IMR-90 (cell line): ENCODE data around the gene TUBB4A. TPM values are rescaled to one million over a fixed set of nuclear protein-coding genes. Genes with fewer than 3 reads are reported as not detected.

Source experiments
- ATAC-seq: fragments of 200-7000 bp; cut with Tn5 transposase; 2 replicates; pipeline ENCODE4 v1.9.1; 2020; ENCODE audit warnings: low read depth, mild to moderate bottlenecking, moderate library complexity
- BruUV-seq: library from RNA; stranded (reverse); fragments of 400-500 nt; replicated peaks from 2 replicates; lab custom pipeline; 2021; lab: Mats Ljungman, UMichigan
- CTCF ChIA-PET: fragments of 300-600 bp; formaldehyde crosslinking; extraction: SDS; loops from one replicate; lab custom pipeline; 2021; ENCODE audit warnings: antibody characterized with exemption; lab: Yijun Ruan, JAX
- POLR2A ChIA-PET: fragments of 300-600 bp; sonication (Branson Sonifier 250); formaldehyde crosslinking; loops from one replicate; lab custom pipeline; 2022; ENCODE audit warnings: antibody characterized with exemption; ENCODE audit not compliant: unreplicated experiment; lab: Charles Lee
- DNase-seq: peaks from one replicate; pipeline ENCODE4 v3.0.0; 2013
- H2AFZ ChIP-seq: replicated peaks from 2 replicates; pipeline ENCODE3; 2013; ENCODE audit warnings: low read length, mild to moderate bottlenecking; ENCODE audit not compliant: poor library complexity
- H2AK5ac ChIP-seq: 2 replicates; pipeline ENCODE4 v1.6.1; 2013; ENCODE audit warnings: low read depth, low read length, inconsistent platforms
- H2AK9ac ChIP-seq: replicated peaks from 2 replicates; pipeline ENCODE3; 2013; ENCODE audit warnings: mild to moderate bottlenecking, low read depth, low read length, moderate library complexity; ENCODE audit not compliant: poor library complexity
- H2BK120ac ChIP-seq: 2 replicates; pipeline ENCODE4 v1.6.1; 2013; ENCODE audit warnings: low read depth, low read length, inconsistent platforms
- H2BK15ac ChIP-seq: 3 replicates; pipeline ENCODE4 v1.6.1; 2013; ENCODE audit warnings: low read depth, low read length, inconsistent platforms
- H2BK20ac ChIP-seq: 2 replicates; pipeline ENCODE4 v1.6.1; 2013; ENCODE audit warnings: low read depth, mild to moderate bottlenecking, inconsistent platforms, low read length, moderate library complexity
- H2BK5ac ChIP-seq: 2 replicates; pipeline ENCODE4 v1.6.1; 2013; ENCODE audit warnings: mild to moderate bottlenecking, low read depth, low read length, inconsistent platforms; ENCODE audit not compliant: poor library complexity, severe bottlenecking
- H3K14ac ChIP-seq: replicated peaks from 2 replicates; pipeline ENCODE4 v1.6.1; 2013; ENCODE audit warnings: low read depth, low read length, inconsistent platforms
- H3K18ac ChIP-seq: 2 replicates; pipeline ENCODE4 v1.6.1; 2013; ENCODE audit warnings: low read depth, low read length, control low read depth
- H3K23ac ChIP-seq: 2 replicates; pipeline ENCODE4 v1.6.1; 2013; ENCODE audit warnings: low read depth, low read length, inconsistent platforms
- H3K27ac ChIP-seq: 2 replicates; pipeline ENCODE4 v1.5.1; 2013; ENCODE audit warnings: mild to moderate bottlenecking, control low read depth, low read length; ENCODE audit not compliant: insufficient read depth
- H3K27me3 ChIP-seq: 2 replicates; pipeline ENCODE4 v1.6.1; 2013; ENCODE audit warnings: low read length; ENCODE audit not compliant: control insufficient read depth, insufficient read depth
- H3K36me3 ChIP-seq: 2 replicates; pipeline ENCODE4 v1.6.1; 2013; ENCODE audit warnings: low read length, mixed read lengths; ENCODE audit not compliant: control insufficient read depth, insufficient read depth
- H3K4ac ChIP-seq: 2 replicates; pipeline ENCODE4 v1.6.1; 2013; ENCODE audit warnings: low read depth, low read length, inconsistent platforms
- H3K4me1 ChIP-seq: 2 replicates; pipeline ENCODE4 v1.6.1; 2013; ENCODE audit warnings: low read length, mixed read lengths; ENCODE audit not compliant: control insufficient read depth, insufficient read depth
- H3K4me2 ChIP-seq: 2 replicates; pipeline ENCODE4 v1.6.1; 2013; ENCODE audit warnings: low read depth, mild to moderate bottlenecking, control low read depth, low read length, moderate library complexity
- H3K4me3 ChIP-seq: 2 replicates; pipeline ENCODE4 v1.5.1; 2013; ENCODE audit warnings: low read depth, mild to moderate bottlenecking, control low read depth, low read length, moderate library complexity; ENCODE audit not compliant: insufficient read depth
- H3K56ac ChIP-seq: 2 replicates; pipeline ENCODE4 v1.6.1; 2013; ENCODE audit warnings: low read length, inconsistent platforms; ENCODE audit not compliant: insufficient read depth; ENCODE audit errors: extremely low read depth
- H3K79me1 ChIP-seq, 2 experiments: 2 replicates each; pipeline ENCODE4 v1.6.1; 2013; ENCODE audit warnings: low read length in 2 of 2, inconsistent platforms in 1 of 2, low read depth in 1 of 2
- H3K9ac ChIP-seq: 2 replicates; pipeline ENCODE4 v1.6.1; 2013; ENCODE audit warnings: low read depth, low read length, control low read depth
- H3K9me1 ChIP-seq: 2 replicates; pipeline ENCODE4 v1.6.1; 2013; ENCODE audit warnings: low read length, inconsistent platforms; ENCODE audit not compliant: insufficient read depth
- H3K9me3 ChIP-seq: 2 replicates; pipeline ENCODE4 v1.6.1; 2013; ENCODE audit warnings: low read length; ENCODE audit not compliant: control insufficient read depth, insufficient read depth
- H4K20me1 ChIP-seq: 2 replicates; pipeline ENCODE4 v1.6.1; 2013; ENCODE audit warnings: low read length, inconsistent platforms; ENCODE audit not compliant: insufficient read depth
- H4K5ac ChIP-seq: 2 replicates; pipeline ENCODE4 v1.6.1; 2013; ENCODE audit warnings: mild to moderate bottlenecking, low read depth, low read length, control low read depth
- H4K8ac ChIP-seq, 2 experiments: 2 replicates each; pipeline ENCODE4 v1.6.1; 2013; ENCODE audit warnings: low read depth in 2 of 2, low read length in 2 of 2, control low read depth in 1 of 2, inconsistent platforms in 1 of 2
- H4K91ac ChIP-seq: 2 replicates; pipeline ENCODE4 v1.6.1; 2013; ENCODE audit warnings: low read depth, low read length, inconsistent platforms; ENCODE audit not compliant: insufficient read depth
- BHLHE40 ChIP-seq: fragments of 150-350 bp; IDR thresholded peaks from 2 replicates; pipeline ENCODE4 v1.6.1; 2016; ENCODE audit warnings: mild to moderate bottlenecking, low read depth, low read length
- CEBPB ChIP-seq: IDR thresholded peaks from 2 replicates; pipeline ENCODE4 v1.6.1; 2012; ENCODE audit warnings: low read depth, low read length, improper control_type of control experiment
- CHD1 ChIP-seq: IDR thresholded peaks from 2 replicates; pipeline ENCODE4 v1.6.1; 2012; ENCODE audit warnings: low read depth, low read length, improper control_type of control experiment
- FOS ChIP-seq: fragments of 150-350 bp; IDR thresholded peaks from 2 replicates; pipeline ENCODE4 v1.6.1; 2016; ENCODE audit warnings: low read depth, low read length
- MAZ ChIP-seq: IDR thresholded peaks from 2 replicates; pipeline ENCODE4 v1.6.1; 2012; ENCODE audit warnings: low read depth, mild to moderate bottlenecking, low read length, improper control_type of control experiment, moderate library complexity, borderline replicate concordance
- MXI1 ChIP-seq: IDR thresholded peaks from 2 replicates; pipeline ENCODE4 v1.6.1; 2012; ENCODE audit warnings: low read depth, mild to moderate bottlenecking, low read length, moderate library complexity, borderline replicate concordance
- NFE2L2 ChIP-seq: fragments of 150-350 bp; IDR thresholded peaks from 2 replicates; pipeline ENCODE4 v1.6.1; 2016; ENCODE audit warnings: low read depth, mild to moderate bottlenecking, low read length
- POLR2A ChIP-seq: IDR thresholded peaks from 2 replicates; pipeline ENCODE4 v1.6.1; 2012; ENCODE audit warnings: mild to moderate bottlenecking, low read depth, low read length
- RCOR1 ChIP-seq: IDR thresholded peaks from 2 replicates; pipeline ENCODE4 v1.6.1; 2012; ENCODE audit warnings: mild to moderate bottlenecking, low read length, improper control_type of control experiment; ENCODE audit not compliant: insufficient replicate concordance
- RFX5 ChIP-seq: IDR thresholded peaks from 2 replicates; pipeline ENCODE4 v1.8.0; 2012; ENCODE audit warnings: low read depth, mild to moderate bottlenecking, low read length, moderate library complexity
- SMC3 ChIP-seq: fragments of 150-350 bp; IDR thresholded peaks from 2 replicates; pipeline ENCODE4 v1.6.1; 2016; ENCODE audit warnings: low read depth, mild to moderate bottlenecking, antibody characterized with exemption, low read length, moderate library complexity
- WGBS, 2 experiments: methylation state at CpG; one replicate each; pipeline versions ENCODE4 v1.1.5 to v1.1.7; 2013; ENCODE audit warnings: missing lambda C conversion rate in 2 of 2; ENCODE audit not compliant: insufficient read length in 1 of 2; ENCODE audit errors: extremely low coverage in 2 of 2; 5-methylcytosine and 5-hydroxymethylcytosine counted together
- dilution Hi-C: fragments of 300-500 bp; cut with HindIII; formaldehyde crosslinking; loops from one replicate; pipeline ENCODE4 v1.14.3; 2018; ENCODE audit warnings: low sequenced_read_pairs; ENCODE audit not compliant: unreplicated experiment
- in situ Hi-C: fragments of 300-500 bp; cut with MboI; formaldehyde crosslinking; loops from 3 replicates; pipeline ENCODE4 v1.14.3; 2019; ENCODE audit warnings: low sequenced_read_pairs, inconsistent platforms, mixed read lengths
- intact Hi-C: fragments of 100-400 bp; cut with micrococcal nuclease; formaldehyde crosslinking; loops from 2 replicates; pipeline ENCODE4 v1.10.0; 2022
- polyA plus RNA-seq, 3 experiments: library from polyadenylated mRNA; depleted of rRNA; stranded (reverse); fragments of >200 nt; gene quantifications; 2 replicates each; pipeline ENCODE4 v1.2.3, GENCODE V29; 2012; ENCODE audit warnings: low replicate concordance in 1 of 3
- total RNA-seq: library from RNA; depleted of rRNA; stranded (reverse); fragments of >200 nt; gene quantifications from 2 replicates; pipeline ENCODE4 v1.2.3, GENCODE V29; 2012
- TF ChIP-seq, protein P1 (sequence below): fragments of 150-350 bp; IDR thresholded peaks from 2 replicates; pipeline ENCODE4 v1.6.1; 2017; ENCODE audit warnings: mild to moderate bottlenecking, antibody characterized with exemption, low read length, low read depth

The TUBB4A gene
- total and polyA plus RNA-seq, 2 of the 4 experiments (the other 2 are of a cell fraction): not detected

DNA sequence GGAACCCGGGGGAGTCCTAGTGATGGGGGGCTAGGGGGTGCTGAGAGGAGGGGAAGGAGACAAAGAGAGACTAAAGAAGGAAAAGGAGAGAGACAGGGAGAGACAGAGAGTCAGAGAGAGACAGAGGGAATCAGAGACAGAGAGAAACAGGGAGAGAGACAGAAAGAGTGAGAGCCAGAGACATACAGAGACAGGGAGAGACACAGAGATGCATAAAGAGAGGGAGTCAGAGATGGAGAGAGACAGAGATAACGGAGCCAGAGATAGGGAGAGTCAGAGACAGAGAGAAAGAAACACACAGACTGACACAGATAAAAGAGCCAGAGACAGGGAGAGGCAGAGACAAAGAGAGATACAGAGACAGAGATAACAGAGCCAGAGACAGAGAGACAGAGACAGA, 27.2 kb upstream of the TUBB4A start:
- no peak overlapping the region for H3K14ac ChIP-seq
- no peak overlapping the region for H2AFZ ChIP-seq
- dilution Hi-C loops: no loop called here
- H3K9ac ChIP-seq: no peak overlapping the region
- no peak overlapping the region for H2AK5ac ChIP-seq
- H4K91ac ChIP-seq: no peak overlapping the region
- no peak overlapping the region for H3K4me2 ChIP-seq
- WGBS, 2 experiments: 40% methylated on average over 1 of the region's 2 CpGs; no CpG with 5 or more reads in 1 of the 2 experiments
- BruUV-seq: no TSS peak
- DNase-seq: no peak
- H4K5ac ChIP-seq: no peak overlapping the region
- no peak overlapping the region for H4K8ac ChIP-seq
- CTCF ChIA-PET: no interaction called here
- TF ChIP-seq BHLHE40: no peak
- no peak for TF ChIP-seq FOS
- TF ChIP-seq RCOR1: no peak
- TF ChIP-seq RFX5: no peak
- no peak for TF ChIP-seq NFE2L2
- TF ChIP-seq POLR2A: no peak
- TF ChIP-seq, protein P1, sequence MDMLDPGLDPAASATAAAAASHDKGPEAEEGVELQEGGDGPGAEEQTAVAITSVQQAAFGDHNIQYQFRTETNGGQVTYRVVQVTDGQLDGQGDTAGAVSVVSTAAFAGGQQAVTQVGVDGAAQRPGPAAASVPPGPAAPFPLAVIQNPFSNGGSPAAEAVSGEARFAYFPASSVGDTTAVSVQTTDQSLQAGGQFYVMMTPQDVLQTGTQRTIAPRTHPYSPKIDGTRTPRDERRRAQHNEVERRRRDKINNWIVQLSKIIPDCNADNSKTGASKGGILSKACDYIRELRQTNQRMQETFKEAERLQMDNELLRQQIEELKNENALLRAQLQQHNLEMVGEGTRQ: no peak
- no peak for TF ChIP-seq CHD1
- TF ChIP-seq SMC3: no peak
- TF ChIP-seq CEBPB: no peak
- no peak for TF ChIP-seq MAZ
- TF ChIP-seq MXI1: no peak
- no peaks in the 10 kb centered on the region for H4K20me1 ChIP-seq
- no peaks in the 10 kb centered on the region for H3K9me3 ChIP-seq
- no peaks in the 10 kb centered on the region for H3K79me1 ChIP-seq
- no peak overlapping the region for H2BK20ac ChIP-seq
- no peak overlapping the region for H2BK15ac ChIP-seq
- no peaks in the 10 kb centered on the region for H3K9me1 ChIP-seq
- no peak overlapping the region for H3K4ac ChIP-seq
- H2BK120ac ChIP-seq: no peak overlapping the region
- in situ Hi-C loops: no loop called here
- intact Hi-C loops: no loop called here
- no peak overlapping the region for H3K18ac ChIP-seq
- no peak overlapping the region for H3K56ac ChIP-seq
- no peak overlapping the region for H2AK9ac ChIP-seq
- no peaks in the 10 kb centered on the region for H3K36me3 ChIP-seq
- no peak overlapping the region for H3K23ac ChIP-seq
- H3K4me3 ChIP-seq: no peak overlapping the region
- no peak overlapping the region for H3K27ac ChIP-seq
- no peak overlapping the region for H2BK5ac ChIP-seq
- no peak for ATAC-seq
- H3K4me1 ChIP-seq: no peaks in the 10 kb centered on the region
- POLR2A ChIA-PET: no interaction called here
- peaks cover 15% of the 10 kb centered on the region; the same call in 1 of the 2 replicates for H3K27me3 ChIP-seq
